ENCODE results near the gene CBLL1. TPM values are rescaled to one million over a fixed set of nuclear protein-coding genes. Genes with fewer than 3 reads are reported as not detected.

The CBLL1 gene
- total and polyA plus RNA-seq, 9 donors = 12.2 to 47.1 (median 25.6) TPM

- intact Hi-C loops (cut with DNase I) = no loop called here
- TF ChIP-seq POLR2A (IDR thresholded peaks at IDR 0.05) (no peak), EP300 (IDR thresholded peaks at IDR 0.05) (no peak), CTCF (IDR thresholded peaks at IDR 0.05) (no peak)
- DNase-seq = peak in 3 of 5 donors; percentile 17 to 68 (median 40)
Measured at GRCh38 chr7:107785926-107786325, 42.0 kb downstream of the CBLL1 start.

GRCh38 chr7:107788216-107788615 lies 44.3 kb downstream of the CBLL1 start:
- DNase-seq = no peak
- no peaks in the 10 kb centered on the region for H3K4me1 ChIP-seq (ENCODE audit: insufficient read depth)
- no peak overlapping the region for H3K4me3 ChIP-seq
- H3K27ac ChIP-seq = no peak overlapping the region
- H3K36me3 ChIP-seq = no peaks in the 10 kb centered on the region
- TF ChIP-seq EP300 (IDR thresholded peaks at IDR 0.05) (no peak), CTCF (IDR thresholded peaks at IDR 0.05) (no peak), POLR2A (IDR thresholded peaks at IDR 0.05) (no peak)
- H3K27me3 ChIP-seq = no peaks in the 10 kb centered on the region
- intact Hi-C loops (cut with DNase I) = no loop called here
- 11 to 26% (median 22%) methylated on average over 1 of the region's 1 CpG for WGBS, 3 donors
- H3K9me3 ChIP-seq = no peaks in the 10 kb centered on the region

More at GRCh38 chr7:107785926-107786325, 42.0 kb downstream of the CBLL1 start:
- Histone ChIP-seq H3K9me3 (no peaks in the 10 kb centered on the region), H3K27me3 (no peaks in the 10 kb centered on the region), H3K36me3 (no peaks in the 10 kb centered on the region), H3K4me1 (ENCODE audit: insufficient read depth) (no peaks in the 10 kb centered on the region), H3K27ac (peak overlapping the region in 1 of 2 donors; percentile 2), H3K4me3 (no peak overlapping the region)
- 2 to 9% (median 2%) methylated on average over 2 of the region's 2 CpGs for WGBS, 3 donors

GRCh38 chr7:107788662-107789061 lies 44.7 kb downstream of the CBLL1 start:
- intact Hi-C loops (cut with DNase I) = no loop called here
- H3K36me3 ChIP-seq = no peaks in the 10 kb centered on the region
- H3K4me3 ChIP-seq = no peak overlapping the region
- H3K9me3 ChIP-seq = no peaks in the 10 kb centered on the region
- DNase-seq = no peak
- H3K4me1 ChIP-seq (ENCODE audit: insufficient read depth) = no peaks in the 10 kb centered on the region
- TF ChIP-seq EP300 (IDR thresholded peaks at IDR 0.05) (no peak), CTCF (IDR thresholded peaks at IDR 0.05) (no peak), POLR2A (IDR thresholded peaks at IDR 0.05) (no peak)
- WGBS, 3 donors = 70 to 78% (median 70%) methylated on average over 3 of the region's 3 CpGs
- H3K27me3 ChIP-seq = no peaks in the 10 kb centered on the region
- H3K27ac ChIP-seq = no peak overlapping the region

GRCh38 chr7:107789647-107790046 lies 45.7 kb downstream of the CBLL1 start:
- TF ChIP-seq CTCF (IDR thresholded peaks at IDR 0.05) = no peak
- no peaks in the 10 kb centered on the region for H3K9me3 ChIP-seq

More at GRCh38 chr7:107789647-107790046, 45.7 kb downstream of the CBLL1 start:
- WGBS, 3 donors = 93 to 95% (median 94%) methylated on average over 6 of the region's 6 CpGs
- no peaks in the 10 kb centered on the region for H3K27me3 ChIP-seq
- H3K4me3 ChIP-seq = no peak overlapping the region
- intact Hi-C loops (cut with DNase I) = loop anchor here in 1 of 4 donors (10.0 kb wide), 1 partner anchor 65 kb away; no protein-coding TSS in a partner anchor
- no peak for DNase-seq
- no peak overlapping the region for H3K27ac ChIP-seq
- H3K36me3 ChIP-seq = no peaks in the 10 kb centered on the region
- H3K4me1 ChIP-seq (ENCODE audit: insufficient read depth) = no peaks in the 10 kb centered on the region

All from ovary (tissue), 9 donors.